ENCODE measurements around the gene BNIP2. TPM values are rescaled to one million over a fixed set of nuclear protein-coding genes. Genes with fewer than 3 reads are reported as not detected.
"Not testable (repeated sequence)": the region's sequence is repeated elsewhere in the genome, so short reads cannot be mapped to it uniquely, and the experiment has no call there.

Gene BNIP2
- total and polyA plus RNA-seq, 5 donors, result 62.8 to 85.8 (median 82.0) TPM

DNA sequence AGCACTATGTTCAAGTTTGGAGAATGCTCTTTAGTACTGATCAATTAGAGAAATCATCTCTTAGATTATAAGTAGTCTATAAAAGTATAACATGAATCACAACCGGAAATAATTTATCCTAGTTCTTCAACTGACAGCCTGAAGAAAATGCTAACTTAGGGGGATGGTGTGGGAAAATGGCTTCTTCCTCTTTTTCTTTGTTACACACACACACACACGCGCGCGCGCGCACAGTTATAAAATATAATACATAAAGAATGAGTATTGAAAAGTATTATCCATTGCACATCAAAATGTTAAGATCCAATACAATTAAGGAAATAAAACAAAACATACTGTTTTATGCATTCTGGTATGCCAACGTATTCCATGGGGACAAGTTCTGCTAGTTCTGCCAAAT, 20.6 kb downstream of the BNIP2 start:
- Histone ChIP-seq H3K4me1 (ENCODE audit: control insufficient read depth, insufficient read depth, low read length) (no peaks in the 10 kb centered on the region), H3K9me3 (ENCODE audit: control insufficient read depth, low read length) (no peaks in the 10 kb centered on the region), H3K27me3 (ENCODE audit: control insufficient read depth, insufficient read depth) (no peaks in the 10 kb centered on the region), H3K4me3 (ENCODE audit: low read length) (no peak overlapping the region), H3K27ac (ENCODE audit: low read length) (no peak overlapping the region)
- DNase-seq, result peak in 1 of 3 donors; percentile 58
- no peak for ATAC-seq
- 84% methylated on average over 8 of the region's 8 CpGs for WGBS
- intact Hi-C loops (cut with DNase I), result no loop called here

DNA sequence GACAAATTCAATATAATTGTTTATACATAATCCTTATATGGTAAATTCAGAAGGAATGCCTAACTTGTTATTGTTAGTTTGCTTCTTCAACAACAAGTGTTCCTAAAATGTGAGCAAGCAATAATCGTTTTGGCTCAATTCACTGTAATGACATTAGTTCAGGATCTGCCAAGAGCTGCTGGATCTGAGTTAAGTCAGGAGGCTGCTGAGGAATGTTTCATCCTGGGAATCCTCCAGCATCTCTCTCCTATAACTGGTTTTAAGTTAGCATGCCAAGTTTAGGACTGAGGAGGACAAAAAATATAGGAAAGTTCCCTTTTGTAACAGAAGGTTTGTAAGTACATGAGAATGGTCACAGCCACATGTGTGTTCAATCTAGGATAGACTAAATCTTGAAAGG, 26.9 kb downstream of the BNIP2 start:
- DNase-seq (no peak), ATAC-seq (no peak)
- H3K4me3 ChIP-seq (ENCODE audit: low read length), result no peak overlapping the region
- H3K27me3 ChIP-seq (ENCODE audit: control insufficient read depth, insufficient read depth), result no peaks in the 10 kb centered on the region
- no peaks in the 10 kb centered on the region for H3K4me1 ChIP-seq (ENCODE audit: control insufficient read depth, insufficient read depth, low read length)
- intact Hi-C loops (cut with DNase I), result no loop called here
- WGBS, result 32% methylated on average over 1 of the region's 1 CpG
- H3K27ac ChIP-seq (ENCODE audit: low read length), result no peak overlapping the region
- H3K9me3 ChIP-seq (ENCODE audit: control insufficient read depth, low read length), result no peaks in the 10 kb centered on the region

DNA sequence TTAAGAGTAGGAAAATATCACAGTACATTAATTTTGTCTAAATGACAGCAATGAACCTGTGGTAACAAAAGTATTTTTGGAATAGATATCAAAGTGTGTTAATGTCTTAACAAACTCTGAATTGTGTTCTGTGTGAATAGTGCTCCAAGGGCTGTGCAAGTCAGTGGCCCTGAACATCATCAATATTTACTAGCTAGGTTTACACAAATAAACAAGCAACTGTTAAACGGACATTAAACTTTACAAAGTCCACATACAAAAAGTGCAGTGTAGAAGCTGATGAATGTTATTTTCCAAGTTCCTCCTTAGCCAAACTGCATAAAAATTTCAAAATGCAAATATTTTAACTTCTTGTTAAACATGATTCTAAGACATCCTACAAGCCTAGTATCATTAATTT, 29.8 kb downstream of the BNIP2 start:
- intact Hi-C loops (cut with DNase I), result no loop called here
- Histone ChIP-seq H3K4me3 (ENCODE audit: low read length) (no peak overlapping the region), H3K4me1 (ENCODE audit: control insufficient read depth, insufficient read depth, low read length) (peaks cover 3% of the 10 kb centered on the region), H3K27ac (ENCODE audit: low read length) (no peak overlapping the region), H3K27me3 (ENCODE audit: control insufficient read depth, insufficient read depth) (no peaks in the 10 kb centered on the region), H3K9me3 (ENCODE audit: control insufficient read depth, low read length) (no peaks in the 10 kb centered on the region)
- no peak for ATAC-seq
- no peak for DNase-seq
- 79% methylated on average over 1 of the region's 1 CpG for WGBS

DNA sequence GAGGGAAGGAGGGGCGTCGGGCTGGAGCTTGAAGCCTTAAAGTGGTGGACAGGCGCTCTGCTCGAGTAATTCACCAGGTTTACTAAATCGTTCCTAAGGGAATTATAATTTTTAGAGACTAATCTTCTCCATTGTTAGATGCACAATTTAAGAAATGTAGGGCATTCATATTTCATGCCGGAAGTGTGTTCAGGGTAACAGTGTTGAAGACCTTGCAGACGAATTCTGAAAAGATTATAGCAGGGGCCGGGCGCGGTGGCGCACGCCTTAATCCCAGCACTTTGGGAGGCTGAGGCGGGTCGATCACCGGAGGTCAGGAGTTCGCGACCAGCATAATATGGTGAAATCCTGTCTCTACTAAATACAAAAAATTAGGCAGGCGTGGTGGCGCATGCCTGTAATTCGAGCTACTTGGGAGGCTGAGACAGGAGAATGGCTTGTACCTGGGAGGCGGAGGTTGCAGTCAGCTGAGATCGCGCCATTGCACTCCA, 31.4 kb downstream of the BNIP2 start:
- intact Hi-C loops (cut with DNase I), result no loop called here
- H3K27me3 ChIP-seq (ENCODE audit: control insufficient read depth, insufficient read depth), result no peaks in the 10 kb centered on the region
- peak in 2 of 3 donors; percentile 63 to 67 for DNase-seq
- H3K4me1 ChIP-seq (ENCODE audit: control insufficient read depth, insufficient read depth, low read length), result peaks cover 3% of the 10 kb centered on the region
- 35% methylated on average over 23 of the region's 23 CpGs for WGBS
- peak overlapping the region; percentile 55 for H3K4me3 ChIP-seq (ENCODE audit: low read length)
- H3K27ac ChIP-seq (ENCODE audit: low read length), result no peak overlapping the region
- no peaks in the 10 kb centered on the region for H3K9me3 ChIP-seq (ENCODE audit: control insufficient read depth, low read length)
- peak; percentile 11 to 48 for ATAC-seq

DNA sequence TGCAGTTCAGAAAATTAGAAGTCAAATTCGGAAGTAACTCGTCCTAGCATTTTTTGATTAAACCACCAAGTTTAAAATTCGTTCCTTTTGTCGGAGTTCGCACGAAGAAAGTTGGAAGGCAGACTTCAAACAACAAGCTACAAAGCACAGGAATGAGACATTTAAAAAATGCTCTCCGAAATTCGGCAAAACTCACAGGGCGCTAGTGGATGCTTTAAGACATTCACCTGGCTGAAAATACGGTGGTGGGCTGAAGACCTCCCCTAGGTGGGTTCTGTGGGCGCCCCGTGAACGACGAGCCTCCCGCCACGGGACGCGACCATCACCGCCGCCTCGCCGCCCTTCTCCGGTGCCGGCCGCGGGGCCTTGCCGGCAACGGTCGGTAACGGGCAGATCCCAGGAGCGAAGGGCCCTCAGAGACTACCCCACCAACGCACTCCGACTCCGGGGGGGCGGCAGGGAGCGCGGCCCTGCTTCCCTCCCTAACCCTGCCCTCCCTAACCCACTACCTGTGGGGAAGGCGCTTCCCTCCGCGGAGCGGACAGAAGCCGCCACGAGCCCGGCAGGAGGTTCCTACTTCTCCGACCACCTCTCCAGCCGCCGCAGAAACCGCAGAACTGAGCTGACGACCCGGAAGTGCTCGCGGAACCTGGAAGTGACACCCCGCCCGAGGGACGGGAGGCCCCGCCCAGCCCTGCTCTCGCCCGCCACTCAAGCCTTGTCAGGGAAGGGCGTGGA, 32.1 kb downstream of the BNIP2 start, which contains the start of gene GTF2A2:
TSS of gene GTF2A2 (minus strand) at position 619 of the 738 bp plus-strand sequence. CDS start 5,238 bp downstream, outside the sequence.
- Histone ChIP-seq H3K27ac (ENCODE audit: low read length) (no peak within 1 kb of the TSS), H3K4me1 (ENCODE audit: control insufficient read depth, insufficient read depth, low read length) (peaks cover 3% of the 10 kb centered on the region), H3K4me3 (ENCODE audit: low read length) (peak within 1 kb of the TSS; percentile 55), H3K27me3 (ENCODE audit: control insufficient read depth, insufficient read depth) (no peaks in the 10 kb centered on the region), H3K9me3 (ENCODE audit: control insufficient read depth, low read length) (no peaks in the 10 kb centered on the region)
- intact Hi-C loops (cut with DNase I), result no loop called here
- WGBS, result under 1% methylated on average over 59 of the region's 59 CpGs
- ATAC-seq (peak; percentile 100), DNase-seq (peak; percentile 96 to 98 (median 98))

DNA sequence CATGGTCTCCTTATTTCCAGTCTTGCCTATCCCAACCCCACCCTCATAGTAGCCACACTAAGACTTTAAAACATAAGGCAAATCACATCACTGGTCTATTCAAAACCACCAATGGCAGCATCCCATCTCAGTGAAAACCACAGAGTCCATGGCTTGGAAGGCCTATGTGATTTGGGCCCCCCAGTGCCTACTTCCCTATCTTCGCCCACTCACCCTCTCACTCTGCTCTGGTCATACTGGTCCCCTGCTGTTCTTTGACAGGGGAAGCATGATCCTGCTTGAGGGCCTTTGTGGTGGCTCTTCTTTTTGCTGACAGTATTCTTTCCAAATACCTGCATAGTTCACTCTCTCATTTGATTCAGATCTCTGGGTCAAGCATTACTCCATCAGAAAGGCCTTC, 35.1 kb downstream of the BNIP2 start:
- 79% methylated on average over 1 of the region's 1 CpG for WGBS

DNA sequence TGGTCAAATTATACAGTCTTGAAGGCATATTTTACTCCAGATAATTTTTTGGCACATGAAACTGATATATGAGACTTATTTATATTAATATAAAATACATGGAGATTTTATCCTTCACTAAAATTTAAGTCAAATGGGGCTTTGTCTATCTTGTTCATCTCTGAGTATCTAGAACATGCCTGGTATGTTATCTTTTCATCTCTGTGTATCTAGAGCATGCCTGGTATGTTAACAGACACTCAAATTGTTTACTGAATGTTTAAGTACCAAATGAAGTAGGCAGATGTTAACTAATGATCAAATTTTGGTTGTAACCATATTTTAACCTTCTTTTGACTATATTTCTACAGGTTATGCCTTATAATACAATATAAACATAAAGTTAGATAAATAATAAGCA, 39.5 kb downstream of the BNIP2 start:
- no peak for DNase-seq
- ATAC-seq, result no peak
- intact Hi-C loops (cut with DNase I), result no loop called here
- H3K4me3 ChIP-seq (ENCODE audit: low read length), result no peak overlapping the region
- H3K4me1 ChIP-seq (ENCODE audit: control insufficient read depth, insufficient read depth, low read length), result no peaks in the 10 kb centered on the region
- no peak overlapping the region for H3K27ac ChIP-seq (ENCODE audit: low read length)
- H3K27me3 ChIP-seq (ENCODE audit: control insufficient read depth, insufficient read depth), result no peaks in the 10 kb centered on the region
- H3K9me3 ChIP-seq (ENCODE audit: control insufficient read depth, low read length), result no peaks in the 10 kb centered on the region

More for the DNA sequence above, 35.1 kb downstream of the BNIP2 start:
- no peak overlapping the region for H3K4me3 ChIP-seq (ENCODE audit: low read length)
- DNase-seq (no peak), ATAC-seq (no peak)
- no peak overlapping the region for H3K27ac ChIP-seq (ENCODE audit: low read length)
- H3K4me1 ChIP-seq (ENCODE audit: control insufficient read depth, insufficient read depth, low read length), result peaks cover 3% of the 10 kb centered on the region
- no peaks in the 10 kb centered on the region for H3K27me3 ChIP-seq (ENCODE audit: control insufficient read depth, insufficient read depth)
- intact Hi-C loops (cut with DNase I), result no loop called here
- no peaks in the 10 kb centered on the region for H3K9me3 ChIP-seq (ENCODE audit: control insufficient read depth, low read length)

DNA sequence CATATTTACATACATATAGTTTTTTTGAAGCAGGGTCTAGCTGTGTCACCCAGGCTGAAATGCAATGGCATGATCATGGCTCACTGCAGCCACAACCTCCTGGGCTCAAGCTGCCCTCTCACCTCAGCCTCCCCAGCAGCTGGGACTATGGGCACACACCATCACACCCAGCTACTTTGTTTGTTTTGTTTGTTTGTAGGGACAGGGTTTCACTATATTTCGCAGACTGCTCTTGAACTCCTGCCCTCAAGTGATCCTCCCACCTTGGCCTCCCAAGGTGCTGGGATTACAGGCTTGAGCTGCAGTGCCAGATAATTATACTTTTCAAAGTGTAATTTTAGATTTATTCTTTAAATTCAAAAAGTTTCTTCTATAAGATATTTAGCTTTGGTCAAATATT, 42.0 kb downstream of the BNIP2 start:
- no peak for DNase-seq
- no peak overlapping the region for H3K4me3 ChIP-seq (ENCODE audit: low read length)
- no peaks in the 10 kb centered on the region for H3K27me3 ChIP-seq (ENCODE audit: control insufficient read depth, insufficient read depth)
- H3K4me1 ChIP-seq (ENCODE audit: control insufficient read depth, insufficient read depth, low read length), result no peaks in the 10 kb centered on the region
- H3K27ac ChIP-seq (ENCODE audit: low read length), result no peak overlapping the region
- ATAC-seq, result no peak
- intact Hi-C loops (cut with DNase I), result no loop called here
- 100% methylated on average over 1 of the region's 1 CpG for WGBS
- H3K9me3 ChIP-seq (ENCODE audit: control insufficient read depth, low read length), result no peaks in the 10 kb centered on the region

DNA sequence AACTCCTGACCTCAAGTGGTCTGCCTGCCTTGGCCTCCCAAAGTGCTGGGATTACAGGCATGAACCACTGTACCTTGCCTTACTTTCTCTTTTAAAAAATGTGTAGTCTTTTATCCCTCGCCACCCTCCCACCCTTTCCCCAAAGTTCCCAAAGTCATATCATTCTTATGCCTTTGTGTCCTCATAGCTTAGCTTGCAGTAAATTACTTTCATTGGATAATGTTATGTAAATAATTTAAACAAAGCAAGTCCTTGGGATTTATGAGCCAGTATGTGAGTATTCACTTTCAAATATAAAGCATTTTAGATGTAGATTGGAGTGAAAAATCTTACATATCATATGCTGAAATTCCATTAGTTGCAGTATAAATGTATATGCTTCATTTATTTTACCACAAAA, 42.8 kb downstream of the BNIP2 start:
- no peaks in the 10 kb centered on the region for H3K4me1 ChIP-seq (ENCODE audit: control insufficient read depth, insufficient read depth, low read length)
- H3K27ac ChIP-seq (ENCODE audit: low read length), result no peak overlapping the region
- intact Hi-C loops (cut with DNase I), result no loop called here
- ATAC-seq, result no peak
- H3K9me3 ChIP-seq (ENCODE audit: control insufficient read depth, low read length), result no peaks in the 10 kb centered on the region
- H3K27me3 ChIP-seq (ENCODE audit: control insufficient read depth, insufficient read depth), result no peaks in the 10 kb centered on the region
- H3K4me3 ChIP-seq (ENCODE audit: low read length), result no peak overlapping the region
- 99% methylated on average over 1 of the region's 1 CpG for WGBS
- no peak for DNase-seq

DNA sequence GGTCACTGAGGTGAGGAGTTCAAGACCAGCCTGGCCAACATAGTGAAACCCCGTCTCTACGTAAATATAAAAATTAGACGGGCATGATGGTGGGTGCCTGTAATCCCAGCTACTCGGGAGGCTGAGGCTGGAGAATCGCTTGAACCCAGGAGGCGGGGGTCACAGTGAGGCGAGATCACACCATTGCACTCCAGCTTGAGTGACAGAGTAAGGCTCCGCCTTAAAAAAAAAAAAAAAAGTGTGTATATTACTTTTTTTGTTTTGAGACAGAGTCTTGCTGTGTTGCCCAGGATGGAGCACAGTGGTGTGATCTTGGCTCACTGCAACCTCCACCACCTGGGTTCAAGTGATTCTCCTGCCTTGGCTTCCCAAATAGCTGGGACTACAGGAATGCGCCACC, 43.3 kb downstream of the BNIP2 start:
- H3K27me3 ChIP-seq (ENCODE audit: control insufficient read depth, insufficient read depth); ATAC-seq; H3K27ac ChIP-seq (ENCODE audit: low read length); H3K4me1 ChIP-seq (ENCODE audit: control insufficient read depth, insufficient read depth, low read length); H3K4me3 ChIP-seq (ENCODE audit: low read length); H3K9me3 ChIP-seq (ENCODE audit: control insufficient read depth, low read length); DNase-seq; intact Hi-C loops (cut with DNase I): not testable (repeated sequence)
- WGBS, result 96% methylated on average over 9 of the region's 9 CpGs

DNA sequence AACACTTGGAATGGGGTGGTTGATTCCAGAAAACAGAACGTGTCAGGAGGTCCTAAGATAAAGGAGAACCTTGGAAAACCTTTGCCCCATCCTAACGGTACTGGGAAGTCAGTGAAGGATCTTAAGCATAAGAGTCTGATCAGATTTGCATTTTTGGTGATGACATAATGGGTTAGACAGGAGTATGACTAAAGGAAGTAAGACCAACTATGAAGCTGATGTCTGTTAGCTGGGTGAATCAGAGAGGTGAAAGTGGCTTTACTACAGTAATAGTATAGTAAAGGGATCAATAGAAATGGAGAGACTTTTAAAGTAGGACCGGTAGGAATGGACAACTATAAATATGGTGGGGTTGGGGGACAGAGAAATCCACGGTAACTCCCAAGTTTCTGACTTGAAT, 44.4 kb downstream of the BNIP2 start:
- Histone ChIP-seq H3K4me3 (ENCODE audit: low read length) (no peak overlapping the region), H3K9me3 (ENCODE audit: control insufficient read depth, low read length) (no peaks in the 10 kb centered on the region), H3K27ac (ENCODE audit: low read length) (no peak overlapping the region), H3K27me3 (ENCODE audit: control insufficient read depth, insufficient read depth) (no peaks in the 10 kb centered on the region), H3K4me1 (ENCODE audit: control insufficient read depth, insufficient read depth, low read length) (no peaks in the 10 kb centered on the region)
- 82% methylated on average over 4 of the region's 4 CpGs for WGBS
- DNase-seq, result no peak
- intact Hi-C loops (cut with DNase I), result no loop called here
- ATAC-seq, result no peak

Data from right cardiac atrium (tissue), 5 donors.